Measurements from ENCODE around the gene APPL1.
"Not testable (repeated sequence)": the region's sequence is repeated elsewhere in the genome, so short reads cannot be mapped to it uniquely, and the experiment has no call there.

Gene APPL1

DNA sequence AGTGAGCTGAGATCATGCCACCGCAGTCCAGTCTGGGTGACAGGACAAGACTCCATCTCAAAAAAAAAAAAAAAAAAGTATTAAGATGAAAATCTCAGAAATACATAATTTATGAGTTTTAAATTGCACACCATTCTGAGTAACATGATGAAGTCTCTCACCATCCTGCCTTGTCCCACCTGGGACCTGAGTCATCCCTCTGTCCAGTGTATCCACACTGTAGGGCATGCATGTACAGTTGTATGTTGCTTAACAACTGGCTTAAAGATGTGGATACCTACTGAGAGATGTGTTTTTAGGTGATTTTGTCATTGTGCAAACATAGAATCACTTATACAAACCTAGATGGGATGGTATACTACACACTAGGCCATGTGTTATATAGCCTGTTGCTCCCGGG is 47.9 kb downstream of the APPL1 start:
- no peak for DNase-seq

DNA sequence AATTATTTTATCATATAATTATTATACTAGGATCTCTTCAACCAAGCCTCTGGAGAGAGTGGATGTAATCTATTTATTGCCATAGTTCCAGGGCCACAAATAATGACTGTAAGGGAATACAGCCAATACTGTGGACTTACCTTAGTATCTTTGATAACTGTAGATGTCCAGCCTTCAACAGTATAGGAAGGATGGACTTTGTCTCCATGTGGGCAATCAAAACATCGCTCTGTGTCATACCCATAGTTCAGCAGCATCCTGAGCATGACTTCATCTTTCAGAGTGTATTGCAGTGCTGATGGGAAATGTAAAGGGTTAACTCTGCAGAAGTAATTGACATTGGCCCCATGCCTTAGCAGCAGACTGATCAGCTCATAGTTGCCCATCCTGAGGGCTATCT is 50.7 kb downstream of the APPL1 start:
- DNase-seq = no peak

DNA sequence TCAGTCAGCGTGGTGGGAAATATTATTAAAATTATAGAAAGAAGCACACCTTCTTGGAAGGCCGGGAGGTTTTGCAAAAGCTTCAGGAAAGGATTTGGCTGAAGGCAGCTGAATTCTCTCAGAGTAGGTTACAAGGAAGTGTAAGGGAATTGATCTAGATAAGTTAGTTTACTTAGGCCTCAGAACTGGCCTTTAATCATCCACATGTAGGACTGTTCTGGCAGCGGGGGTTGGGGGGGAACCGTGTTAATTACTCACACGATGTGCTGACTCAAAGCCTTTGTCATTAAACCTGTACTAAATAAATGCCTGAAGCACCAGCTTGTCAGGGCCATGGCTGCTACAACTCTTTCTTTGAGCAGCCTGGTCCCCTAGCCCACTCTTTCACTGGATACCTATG is 52.2 kb downstream of the APPL1 start:
- no peak for DNase-seq

DNA sequence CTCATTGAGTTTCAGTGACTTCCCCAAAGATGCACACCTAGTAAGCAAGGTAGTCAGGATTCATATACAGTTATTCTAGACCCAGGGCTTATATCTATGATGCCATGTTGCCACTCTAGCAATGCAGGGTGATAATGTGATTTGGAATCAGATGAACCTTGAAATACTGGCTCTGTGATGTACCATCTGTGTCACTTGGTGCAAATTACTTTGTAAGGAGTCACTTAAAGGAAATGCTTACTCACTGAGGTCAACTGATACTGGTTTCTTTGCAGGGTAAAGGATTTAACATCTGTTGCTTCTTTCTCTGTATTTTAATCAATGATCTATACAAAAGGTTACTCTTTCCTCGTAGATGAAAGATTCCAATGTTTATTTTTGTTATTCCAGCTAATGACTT is 54.2 kb downstream of the APPL1 start:
- DNase-seq = no peak

DNA sequence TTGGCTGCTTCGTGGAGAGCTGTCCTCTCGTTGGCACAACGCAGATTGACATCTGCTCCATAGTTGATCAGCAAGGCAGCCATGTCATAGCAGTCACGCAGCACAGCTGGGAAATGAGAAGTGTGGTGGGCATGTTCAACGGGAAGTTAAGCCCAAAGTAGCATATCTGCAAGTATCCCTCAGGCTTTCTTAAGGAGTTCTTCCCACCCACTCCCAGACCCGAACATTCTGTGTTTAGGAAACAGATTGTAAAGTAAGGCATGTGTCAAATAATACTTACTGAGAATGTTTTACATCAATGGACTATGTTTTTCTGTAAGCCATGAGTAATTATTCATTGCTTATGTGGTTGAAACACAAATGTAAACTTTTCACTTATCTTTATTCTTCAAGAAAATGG is 55.8 kb downstream of the APPL1 start:
- no peak for DNase-seq

DNA sequence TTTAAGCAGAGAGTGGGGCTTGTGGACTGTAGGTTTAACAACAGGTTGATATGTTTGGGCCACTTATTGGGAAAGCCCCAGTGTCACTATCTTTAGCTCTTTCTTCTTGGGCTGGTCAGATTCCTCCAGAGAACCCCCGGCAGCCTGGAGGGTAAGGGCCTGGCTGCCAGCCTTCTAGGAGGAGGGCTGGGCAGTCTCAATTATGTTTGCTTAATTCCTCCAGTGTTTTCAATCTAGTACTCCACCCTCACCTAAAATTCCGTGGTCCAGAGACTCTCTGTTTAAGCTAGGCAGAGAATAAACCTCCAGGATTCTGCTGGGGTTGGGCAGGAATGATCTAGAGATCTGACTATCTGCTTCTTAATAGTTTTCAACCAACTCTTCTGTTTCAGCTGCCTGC is 59.7 kb downstream of the APPL1 start:
- no peak for DNase-seq

DNA sequence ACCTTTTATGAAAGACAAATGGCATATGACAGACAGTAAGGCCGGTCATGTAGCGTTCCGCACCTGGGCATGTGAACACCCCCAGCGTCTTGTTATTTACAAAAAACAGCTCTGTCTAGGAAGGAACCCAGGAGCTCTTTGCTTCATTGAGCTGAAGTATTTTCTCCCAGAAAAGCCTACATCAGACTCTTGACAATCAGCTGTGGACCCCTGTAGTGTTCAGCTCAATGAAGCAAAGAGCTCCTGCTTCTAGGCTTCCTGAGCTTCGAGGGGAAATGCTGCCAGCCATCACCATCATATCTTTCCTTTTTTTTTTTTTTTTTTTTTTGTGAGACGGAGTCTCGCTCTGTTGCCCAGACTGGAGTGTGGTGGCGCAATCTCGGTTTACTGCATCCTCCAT is 60.9 kb downstream of the APPL1 start:
- DNase-seq = no peak

DNA sequence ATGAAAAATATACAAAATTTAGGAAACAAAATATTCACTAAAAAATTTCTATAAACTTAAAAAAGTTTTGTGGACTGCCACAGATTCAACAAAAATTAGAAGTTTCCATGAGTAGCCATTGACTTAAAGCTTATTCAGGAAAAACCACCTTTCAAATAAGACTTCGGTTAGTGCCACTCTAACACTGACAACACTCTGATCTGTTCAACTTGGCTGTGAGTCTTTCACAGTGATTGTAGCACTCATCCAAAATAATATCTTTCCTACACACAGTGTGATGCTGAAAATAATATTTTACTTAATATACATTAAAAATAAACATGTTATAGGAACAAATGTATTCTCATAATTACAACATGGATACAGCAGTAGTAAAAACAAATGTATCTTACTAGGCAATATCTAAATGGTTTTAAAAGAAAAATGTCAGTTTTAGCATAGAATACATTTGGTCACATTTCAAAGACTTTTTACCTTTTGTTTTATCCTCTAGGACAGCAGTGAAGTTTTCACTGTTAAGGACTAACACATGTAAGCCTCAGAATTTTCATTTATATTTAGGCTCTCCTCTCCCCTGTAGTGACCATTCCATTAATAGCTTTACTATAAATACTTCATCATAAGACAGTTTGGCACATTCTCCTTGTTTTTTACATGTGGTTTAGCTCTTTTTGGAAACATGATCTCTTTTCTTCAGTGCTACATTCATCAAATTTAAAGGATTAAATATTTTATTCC is 64.8 kb downstream of the APPL1 start, which contains the start of gene ASB14:
Gene ASB14, minus strand, starts transcription at position 527 of the 738 bp plus-strand sequence. CDS start 652 bp downstream, outside the sequence.
- DNase-seq = no peak

DNA sequence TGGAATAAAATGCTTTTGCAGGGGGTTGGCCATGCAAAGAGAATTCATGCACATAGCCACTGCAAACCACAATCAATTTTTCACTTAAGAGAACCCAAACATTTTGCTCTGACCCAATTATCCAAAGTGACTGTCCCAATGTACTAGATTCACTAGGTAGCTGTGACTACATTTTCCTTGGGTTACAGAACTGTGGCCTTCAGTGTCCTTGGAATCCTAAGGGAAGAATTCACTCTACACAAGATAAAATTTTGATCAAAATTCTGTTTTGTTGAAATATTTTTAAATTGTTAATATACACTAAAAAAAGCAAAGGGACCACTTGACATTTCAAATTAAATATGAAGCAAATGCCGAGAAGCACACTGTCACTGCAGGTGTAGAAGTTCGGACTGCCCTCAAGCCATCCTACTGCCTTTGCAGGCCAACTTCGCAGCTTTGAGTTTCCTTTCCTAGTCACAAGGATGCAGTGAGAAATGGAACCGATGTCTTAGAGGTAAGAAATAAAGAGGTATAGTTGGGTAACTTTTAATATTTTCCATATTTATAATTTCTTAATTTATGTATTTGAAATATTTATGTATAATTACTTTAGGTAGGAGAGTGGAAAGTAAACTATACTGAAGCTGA is 65.5 kb downstream of the APPL1 start:
- no peak for DNase-seq

DNA sequence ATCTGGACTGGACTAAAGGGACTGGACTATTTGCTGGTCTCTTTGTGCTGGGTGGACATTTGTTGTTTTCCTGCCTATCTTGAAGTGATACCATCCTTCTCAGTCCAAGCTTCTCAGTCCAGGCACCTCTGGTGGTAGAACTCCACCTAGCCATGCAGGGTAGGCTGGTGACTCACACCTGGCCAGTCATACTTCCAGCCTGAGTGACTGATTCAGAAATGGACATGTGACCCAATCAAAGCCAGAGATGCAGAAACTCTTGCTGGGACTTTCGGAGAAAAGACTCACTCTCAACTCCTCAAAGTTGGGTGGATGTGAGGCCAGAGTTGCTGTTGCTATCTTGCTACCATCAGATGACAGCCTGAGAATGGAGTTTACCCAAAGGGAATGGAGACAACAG is 70.5 kb downstream of the APPL1 start:
- peak; percentile 32 for DNase-seq

DNA sequence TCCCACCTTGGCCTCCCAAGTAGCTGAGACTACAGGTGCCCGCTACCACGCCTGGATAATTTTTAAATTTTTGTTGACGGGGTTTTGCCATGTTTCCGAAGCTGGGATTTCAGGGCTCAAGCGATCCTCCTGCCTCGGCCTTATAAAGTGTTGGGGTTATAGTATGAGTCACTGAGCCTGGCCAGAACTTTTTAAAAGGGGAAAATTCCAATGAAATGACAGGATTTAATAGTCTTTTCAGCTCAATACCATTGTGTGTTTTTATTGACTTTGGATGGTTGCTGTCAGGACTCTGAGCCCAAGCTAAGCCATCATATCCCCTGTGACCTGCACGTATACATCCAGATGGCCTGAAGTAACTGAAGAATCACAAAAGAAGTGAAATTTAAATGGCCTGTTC is 76.0 kb downstream of the APPL1 start:
- DNase-seq = not testable (repeated sequence)

DNA sequence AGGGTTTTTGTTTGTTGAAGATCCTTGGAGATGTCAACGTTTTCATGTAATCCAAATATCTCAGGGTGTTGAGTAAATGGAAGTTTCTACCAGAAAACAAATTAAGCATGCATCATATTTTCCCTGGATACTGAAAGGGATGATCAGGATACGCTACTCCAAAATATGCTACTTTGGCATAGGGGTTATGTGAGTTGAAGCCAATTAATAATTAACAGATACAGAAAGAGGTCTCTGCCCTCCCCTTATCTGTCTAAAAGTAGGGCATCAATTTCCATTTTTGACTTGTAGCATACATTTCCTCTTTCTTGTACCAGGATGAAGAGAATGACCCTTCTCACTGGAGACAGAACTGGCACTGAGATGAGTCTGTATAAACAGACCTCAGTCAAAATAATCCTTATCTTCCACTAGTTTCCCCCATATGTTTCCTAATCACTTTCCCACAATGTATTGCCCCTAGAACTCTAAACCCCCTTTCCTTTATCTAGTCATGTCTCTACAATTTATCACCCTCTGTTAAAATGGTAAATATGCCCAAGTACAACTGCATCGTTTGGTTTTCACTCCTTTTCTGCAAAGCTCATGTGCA is 82.3 kb downstream of the APPL1 start:
- no peak for DNase-seq

DNA sequence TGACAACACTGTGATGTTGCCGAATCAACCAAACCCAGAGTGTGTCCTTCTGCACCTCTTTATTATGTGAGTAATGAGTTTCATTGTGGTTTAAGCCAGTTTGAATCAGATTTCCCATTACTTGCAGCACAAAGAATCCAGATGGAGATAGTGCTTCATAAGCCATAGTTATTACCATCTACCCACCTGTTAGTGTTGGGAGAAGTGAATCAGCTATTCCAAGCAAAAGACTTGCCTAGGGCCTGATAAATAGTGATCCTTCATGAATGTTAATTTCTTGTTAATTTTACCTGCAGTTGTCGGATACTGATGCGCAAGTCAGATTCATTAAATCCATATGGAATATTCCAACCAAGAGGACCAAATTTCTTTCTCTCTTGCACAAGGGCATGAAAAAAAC is 86.7 kb downstream of the APPL1 start:
- no peak for DNase-seq
